GM23338 (cell line): ENCODE data around the gene OTOP2. TPM values are rescaled to one million over a fixed set of nuclear protein-coding genes. Genes with fewer than 3 reads are reported as not detected.
"Not testable (repeated sequence)": the region's sequence is repeated elsewhere in the genome, so short reads cannot be mapped to it uniquely, and the experiment has no call there.

Experiments
- ATAC-seq: fragments of 200-7000 bp; cut with Tn5 transposase; 3 replicates; pipeline ENCODE4 v1.9.1; 2020
- DNase-seq: peaks from one replicate; pipeline ENCODE4 v3.0.0-alpha.2; 2015; ENCODE audit warnings: low spot score
- H2AFZ ChIP-seq: fragments of 200-600 bp; sonication (generic); 2 replicates; pipeline ENCODE4 v1.8.0; 2016; ENCODE audit warnings: antibody characterized with exemption, mild to moderate bottlenecking, moderate library complexity
- H3F3A ChIP-seq: fragments of 200-600 bp; sonication (generic); replicated peaks from 2 replicates; pipeline ENCODE4 v1.8.0; 2017; ENCODE audit warnings: antibody characterized with exemption, mixed run types, low read depth
- H3K27ac ChIP-seq: fragments of 200-600 bp; sonication (generic); 2 replicates; pipeline ENCODE4 v1.6.1; 2016; ENCODE audit warnings: low read depth
- H3K27me3 ChIP-seq: fragments of 200-600 bp; sonication (generic); 2 replicates; pipeline ENCODE4 v1.8.0; 2016; ENCODE audit warnings: mild to moderate bottlenecking, mixed run types, moderate library complexity; ENCODE audit not compliant: insufficient read depth
- H3K36me3 ChIP-seq: fragments of 200-600 bp; sonication (generic); 2 replicates; pipeline ENCODE4 v1.8.0; 2016; ENCODE audit warnings: mild to moderate bottlenecking; ENCODE audit not compliant: insufficient read depth
- H3K4me1 ChIP-seq: fragments of 200-600 bp; sonication (generic); 2 replicates; pipeline ENCODE4 v1.8.0; 2016; ENCODE audit warnings: mild to moderate bottlenecking, moderate library complexity; ENCODE audit not compliant: insufficient read depth
- H3K4me2 ChIP-seq: fragments of 200-600 bp; sonication (generic); 2 replicates; pipeline ENCODE4 v1.7.1; 2017; ENCODE audit warnings: mixed run types
- H3K4me3 ChIP-seq: fragments of 200-600 bp; sonication (generic); 2 replicates; pipeline ENCODE4 v1.6.1; 2016; ENCODE audit warnings: mixed run types
- H3K79me2 ChIP-seq: fragments of 200-600 bp; sonication (generic); replicated peaks from 2 replicates; pipeline ENCODE4 v1.8.0; 2017; ENCODE audit warnings: mild to moderate bottlenecking; ENCODE audit not compliant: insufficient read depth
- H3K9me2 ChIP-seq: fragments of 200-600 bp; sonication (generic); 2 replicates; pipeline ENCODE4 v1.8.0; 2017; ENCODE audit not compliant: insufficient read depth
- H4K20me1 ChIP-seq: fragments of 200-600 bp; sonication (generic); replicated peaks from 2 replicates; pipeline ENCODE4 v1.8.0; 2017; ENCODE audit warnings: mild to moderate bottlenecking; ENCODE audit not compliant: insufficient read depth
- H3K27ac Mint-ChIP-seq: 2 replicates; pipeline ENCODE4 v1.8.0; 2020; ENCODE audit warnings: inconsistent platforms, mild to moderate bottlenecking, moderate library complexity, mixed read lengths
- H3K27me3 Mint-ChIP-seq: 3 replicates; pipeline ENCODE4 v1.8.0; 2022; ENCODE audit warnings: low read depth, mild to moderate bottlenecking, moderate library complexity, mixed read lengths, inconsistent platforms; ENCODE audit not compliant: insufficient read depth, poor library complexity
- H3K36me3 Mint-ChIP-seq: 3 replicates; pipeline ENCODE4 v1.8.0; 2021; ENCODE audit warnings: low read depth, mild to moderate bottlenecking, inconsistent platforms, moderate library complexity, mixed read lengths
- H3K4me1 Mint-ChIP-seq: 3 replicates; pipeline ENCODE4 v1.8.0; 2020; ENCODE audit warnings: mild to moderate bottlenecking, inconsistent platforms, mixed read lengths
- H3K4me3 Mint-ChIP-seq: 3 replicates; pipeline ENCODE4 v1.8.0; 2021; ENCODE audit warnings: moderate library complexity, mild to moderate bottlenecking, inconsistent platforms, mixed read lengths
- H3K9me3 Mint-ChIP-seq: 3 replicates; pipeline ENCODE4 v1.8.0; 2020; ENCODE audit warnings: moderate library complexity, mild to moderate bottlenecking, inconsistent platforms, mixed read lengths
- CREB1 ChIP-seq: fragments of 250-450 bp; sonication (Bioruptor Pico); IDR thresholded peaks from 2 replicates; pipeline ENCODE4 v1.5.0; 2020; ENCODE audit warnings: low read depth, mild to moderate bottlenecking, moderate library complexity
- CTCF ChIP-seq, 2 experiments: fragments of 200-600 bp in 1 of 2; sonication (generic) in 1 of 2; conservative IDR thresholded peaks; 2 replicates each; pipeline versions ENCODE4 v1.5.1 to v1.6.1; 2016 to 2017; ENCODE audit warnings: antibody characterized with exemption in 2 of 2, low read depth in 2 of 2, mild to moderate bottlenecking in 2 of 2, moderate library complexity in 1 of 2
- ETS1 ChIP-seq: IDR thresholded peaks from 2 replicates; pipeline ENCODE4 v1.6.1; 2016; ENCODE audit warnings: antibody characterized with exemption
- EZH2phosphoT487 ChIP-seq: fragments of 200-600 bp; sonication (generic); IDR thresholded peaks from one replicate; pipeline ENCODE4 v1.8.1; 2018; ENCODE audit warnings: antibody characterized with exemption; ENCODE audit not compliant: unreplicated experiment
- JUNB ChIP-seq: IDR thresholded peaks from one replicate; pipeline ENCODE4 v1.6.1; 2016; ENCODE audit warnings: antibody characterized with exemption; ENCODE audit not compliant: unreplicated experiment
- NANOG ChIP-seq: IDR thresholded peaks from 2 replicates; pipeline ENCODE4 v1.6.1; 2016; ENCODE audit warnings: antibody characterized with exemption, borderline replicate concordance
- POLR2AphosphoS5 ChIP-seq: IDR thresholded peaks from 2 replicates; pipeline ENCODE4 v1.6.1; 2016; ENCODE audit warnings: antibody characterized with exemption, low read depth
- REST ChIP-seq: IDR thresholded peaks from one replicate; pipeline ENCODE4 v1.6.1; 2018; ENCODE audit warnings: antibody characterized with exemption; ENCODE audit not compliant: unreplicated experiment
- ZNF114 ChIP-seq: fragments of 250-450 bp; sonication (Bioruptor Pico); IDR thresholded peaks from 2 replicates; pipeline ENCODE4 v1.5.0; 2020; ENCODE audit warnings: mild to moderate bottlenecking, moderate library complexity
- ZNF331 ChIP-seq: fragments of 250-450 bp; sonication (Bioruptor Pico); IDR thresholded peaks from 2 replicates; pipeline ENCODE4 v1.5.0; 2020; ENCODE audit warnings: low read depth, mild to moderate bottlenecking, moderate library complexity
- polyA plus RNA-seq: library from polyadenylated mRNA; unstranded; fragments of >200 nt; fragmentation: Nextera tagmentation; extraction: Ambion mirVana; gene quantifications from 2 replicates; pipeline ENCODE4 v1.2.1, GENCODE V29; 2016
- total RNA-seq: library from RNA; depleted of rRNA; stranded (reverse); fragments of >200 nt; shearing (Covaris generic); gene quantifications from 2 replicates; pipeline ENCODE4 v1.2.3, GENCODE V29; 2014

OTOP2 gene
- total and polyA plus RNA-seq, 2 experiments from 2014 or later, result not detected

GRCh38 chr17:74904687-74905409 lies 19.2 kb upstream of the OTOP2 start (continued):
- TF ChIP-seq REST (no peak), ZNF114 (CRISPR knock-in tag) (no peak), POLR2AphosphoS5 (no peak), CTCF (conservative IDR thresholded peaks at IDR 0.05; ENCODE audit: low read depth in 2 of 2) (no peak), ETS1 (no peak)

GRCh38 chr17:74906214-74906793 lies 17.8 kb upstream of the OTOP2 start:
- ATAC-seq, H3K27me3 ChIP-seq, H3K9me2 ChIP-seq, H2AFZ ChIP-seq, H3K4me2 ChIP-seq, H3K36me3 ChIP-seq, DNase-seq, H3K4me3 Mint-ChIP-seq, H3K27ac Mint-ChIP-seq, H4K20me1 ChIP-seq, H3K9me3 Mint-ChIP-seq, H3K79me2 ChIP-seq, H3F3A ChIP-seq, H3K27ac ChIP-seq, H3K4me3 ChIP-seq, H3K36me3 Mint-ChIP-seq: not testable (repeated sequence)
- peaks cover 37% of the 10 kb centered on the region for H3K4me1 Mint-ChIP-seq
- H3K27me3 Mint-ChIP-seq, result peaks cover 11% of the 10 kb centered on the region
- peaks cover 31% of the 10 kb centered on the region for H3K4me1 ChIP-seq

GRCh38 chr17:74907012-74907411 lies 17.1 kb upstream of the OTOP2 start:
- Histone ChIP-seq H3K27ac (no peak overlapping the region), H3F3A (0 out of 2 replicates have a peak, but pooled peaks cover 5% of the 10 kb centered on the region), H3K4me2 (no peak overlapping the region), H3K27me3 (no peaks in the 10 kb centered on the region), H3K36me3 (no peaks in the 10 kb centered on the region), H2AFZ (no peak overlapping the region), H4K20me1 (no peaks in the 10 kb centered on the region), H3K79me2 (no peaks in the 10 kb centered on the region), H3K4me3 (no peak overlapping the region), H3K9me2 (no peaks in the 10 kb centered on the region), H3K4me1 (peaks cover 31% of the 10 kb centered on the region)
- DNase-seq (no peak), ATAC-seq (no peak)
- Mint-ChIP-seq H3K36me3 (peaks cover 3% of the 10 kb centered on the region; the same call in 1 of the 3 replicates), H3K9me3 (peaks cover 5% of the 10 kb centered on the region; the same call in 2 of the 3 replicates), H3K27ac (no peak overlapping the region), H3K27me3 (peaks cover 11% of the 10 kb centered on the region), H3K4me3 (no peak overlapping the region), H3K4me1 (peaks cover 40% of the 10 kb centered on the region)
- TF ChIP-seq CTCF (conservative IDR thresholded peaks at IDR 0.05; ENCODE audit: low read depth in 2 of 2) (no peak), EZH2phosphoT487 (no peak), ETS1 (no peak), ZNF331 (CRISPR knock-in tag) (no peak), CREB1 (no peak), POLR2AphosphoS5 (no peak), JUNB (no peak), NANOG (no peak)
